Measurements from ENCODE around the gene PRPF38A.

The PRPF38A gene

GRCh38 chr1:52400131-52400530, 4.3 kb upstream of the PRPF38A start:
- DNase-seq: no peak

GRCh38 chr1:52402860-52403240, 1.6 kb upstream of the PRPF38A start:
- no peak for DNase-seq

- DNase-seq: peak; percentile 54 to 62
Measured at GRCh38 chr1:52403566-52404115, 761 bp upstream of the PRPF38A start.

GRCh38 chr1:52404975-52405338, 555 bp downstream of the PRPF38A start:
- no peak for DNase-seq

GRCh38 chr1:52413410-52413989, 9.1 kb downstream of the PRPF38A start:
- no peak for DNase-seq

- DNase-seq: no peak
Measured at GRCh38 chr1:52414942-52415341, 10.5 kb downstream of the PRPF38A start.

GRCh38 chr1:52416811-52417210, 12.4 kb downstream of the PRPF38A start:
- no peak for DNase-seq

GRCh38 chr1:52420713-52421112, 16.3 kb downstream of the PRPF38A start:
- no peak for DNase-seq

GRCh38 chr1:52423055-52423454, 18.7 kb downstream of the PRPF38A start:
- DNase-seq: no peak

- peak; percentile 79 to 88 for DNase-seq
Measured at GRCh38 chr1:52423771-52424170, 19.4 kb downstream of the PRPF38A start.

GRCh38 chr1:52424231-52424636, 19.8 kb downstream of the PRPF38A start:
- DNase-seq: peak; percentile 32 to 80

GRCh38 chr1:52424813-52425212, 20.4 kb downstream of the PRPF38A start:
- peak in 1 of 2 donors; percentile 38 for DNase-seq

- DNase-seq: no peak
Measured at GRCh38 chr1:52426371-52426770, 22.0 kb downstream of the PRPF38A start.

GRCh38 chr1:52427152-52427551, 22.8 kb downstream of the PRPF38A start:
- no peak for DNase-seq

- no peak for DNase-seq
Measured at GRCh38 chr1:52432807-52433206, 28.4 kb downstream of the PRPF38A start.

- no peak for DNase-seq
Measured at GRCh38 chr1:52435211-52435610, 30.8 kb downstream of the PRPF38A start.

GRCh38 chr1:52435650-52436049, 31.2 kb downstream of the PRPF38A start:
- DNase-seq: no peak

GRCh38 chr1:52436817-52437216, 32.4 kb downstream of the PRPF38A start:
- DNase-seq: no peak

- DNase-seq: no peak
Measured at GRCh38 chr1:52439976-52440375, 35.6 kb downstream of the PRPF38A start.

- no peak for DNase-seq
Measured at GRCh38 chr1:52444463-52444862, 40.1 kb downstream of the PRPF38A start.

GRCh38 chr1:52454127-52454526, 49.7 kb downstream of the PRPF38A start:
- no peak for DNase-seq

GRCh38 chr1:52454779-52455178, 50.4 kb downstream of the PRPF38A start:
- no peak for DNase-seq

GRCh38 chr1:52455686-52456085, 51.3 kb downstream of the PRPF38A start:
- DNase-seq: no peak

- no peak for DNase-seq
Measured at GRCh38 chr1:52460694-52461093, 56.3 kb downstream of the PRPF38A start.

- DNase-seq: no peak
Measured at GRCh38 chr1:52461821-52462220, 57.4 kb downstream of the PRPF38A start.
